GM23338 (cell line): ENCODE data around the gene MINDY4.

ENCODE experiments used
- EZH2 ChIP-seq: fragments of 200-600 bp; sonication (generic); IDR thresholded peaks from one replicate; pipeline ENCODE4 v1.8.0; 2017; ENCODE audit warnings: antibody characterized with exemption, mild to moderate bottlenecking, low read depth; ENCODE audit not compliant: unreplicated experiment
- POLR2AphosphoS5 ChIP-seq: IDR thresholded peaks from 2 replicates; pipeline ENCODE4 v1.6.1; 2016; ENCODE audit warnings: antibody characterized with exemption, low read depth
- TF ChIP-seq, protein P1 (sequence below), 2 experiments: fragments of 200-600 bp in 1 of 2; sonication (generic) in 1 of 2; conservative IDR thresholded peaks; 2 replicates each; pipeline versions ENCODE4 v1.5.1 to v1.6.1; 2016 to 2017; ENCODE audit warnings: antibody characterized with exemption in 2 of 2, low read depth in 2 of 2, mild to moderate bottlenecking in 2 of 2, moderate library complexity in 1 of 2

DNA sequence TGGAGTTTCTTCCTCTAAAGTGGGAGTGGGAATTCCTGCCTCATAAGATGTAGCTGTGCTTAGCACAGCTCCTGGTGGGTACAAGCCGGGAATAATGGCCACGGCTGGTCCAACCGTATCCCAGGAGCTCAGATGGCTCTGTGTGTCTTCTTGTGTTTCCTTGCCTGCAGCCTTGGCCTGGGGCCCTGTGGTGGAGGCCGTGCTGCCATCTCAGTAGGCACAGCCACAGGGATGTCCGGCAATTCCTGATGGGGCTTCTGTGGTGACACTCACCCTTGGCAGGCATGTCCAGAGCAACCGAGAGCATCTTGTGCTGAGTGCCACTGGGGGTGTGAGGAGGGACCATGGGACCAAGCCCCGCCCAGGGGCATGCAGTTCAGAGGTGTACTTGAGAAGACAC, 90.4 kb downstream of the MINDY4 start:
- TF ChIP-seq, protein P1, sequence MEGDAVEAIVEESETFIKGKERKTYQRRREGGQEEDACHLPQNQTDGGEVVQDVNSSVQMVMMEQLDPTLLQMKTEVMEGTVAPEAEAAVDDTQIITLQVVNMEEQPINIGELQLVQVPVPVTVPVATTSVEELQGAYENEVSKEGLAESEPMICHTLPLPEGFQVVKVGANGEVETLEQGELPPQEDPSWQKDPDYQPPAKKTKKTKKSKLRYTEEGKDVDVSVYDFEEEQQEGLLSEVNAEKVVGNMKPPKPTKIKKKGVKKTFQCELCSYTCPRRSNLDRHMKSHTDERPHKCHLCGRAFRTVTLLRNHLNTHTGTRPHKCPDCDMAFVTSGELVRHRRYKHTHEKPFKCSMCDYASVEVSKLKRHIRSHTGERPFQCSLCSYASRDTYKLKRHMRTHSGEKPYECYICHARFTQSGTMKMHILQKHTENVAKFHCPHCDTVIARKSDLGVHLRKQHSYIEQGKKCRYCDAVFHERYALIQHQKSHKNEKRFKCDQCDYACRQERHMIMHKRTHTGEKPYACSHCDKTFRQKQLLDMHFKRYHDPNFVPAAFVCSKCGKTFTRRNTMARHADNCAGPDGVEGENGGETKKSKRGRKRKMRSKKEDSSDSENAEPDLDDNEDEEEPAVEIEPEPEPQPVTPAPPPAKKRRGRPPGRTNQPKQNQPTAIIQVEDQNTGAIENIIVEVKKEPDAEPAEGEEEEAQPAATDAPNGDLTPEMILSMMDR (conservative IDR thresholded peaks at IDR 0.05; ENCODE audit: low read depth in 2 of 2) = no peak
- TF ChIP-seq POLR2AphosphoS5 (no peak), EZH2 (no peak)
